Peyer's patch (tissue), 4 donors: ENCODE measurements around the gene RAB40C. TPM values are rescaled to one million over a fixed set of nuclear protein-coding genes. Genes with fewer than 3 reads are reported as not detected.
A peak's percentile ranks its signal among the peaks of the same experiment; 100 is the strongest.

ENCODE experiments used
- DNase-seq, 3 donors: peaks; one replicate each; pipeline ENCODE4 v3.0.0-alpha.2; 2017 to 2019
- H3K27ac ChIP-seq, 4 donors: fragments of 200-600 bp; sonication (generic); one replicate each; pipeline ENCODE4 v1.5.1; 2016 to 2019
- H3K27me3 ChIP-seq, 2 donors: fragments of 200-600 bp; sonication (generic); one replicate each; pipeline ENCODE4 v1.5.1; 2019
- H3K36me3 ChIP-seq, 3 donors: fragments of 200-600 bp; sonication (generic); one replicate each; pipeline ENCODE4 v1.5.1; 2016 to 2019
- H3K4me1 ChIP-seq, 4 donors: fragments of 200-600 bp; sonication (generic); one replicate each; pipeline ENCODE4 v1.5.1; 2016 to 2019
- H3K4me3 ChIP-seq, 4 donors: fragments of 200-600 bp; sonication (generic); 1 replicate in 3 of 4; 2 replicates in 1 of 4; pipeline ENCODE4 v1.5.1; 2016 to 2019; ENCODE audit warnings: mild to moderate bottlenecking in 1 of 4
- H3K9me3 ChIP-seq, 4 donors: fragments of 200-600 bp; sonication (generic); one replicate each; pipeline ENCODE4 v1.5.1; 2016 to 2019; ENCODE audit warnings: mild to moderate bottlenecking in 1 of 4
- POLR2A ChIP-seq, 2 donors: fragments of 450-650 bp; IDR thresholded peaks; one replicate each; pipeline ENCODE4 v1.5.1; 2017; ENCODE audit warnings: antibody characterized with exemption in 2 of 2, mild to moderate bottlenecking in 2 of 2, moderate library complexity in 2 of 2
- total RNA-seq, 4 donors: library from RNA; depleted of rRNA; stranded (reverse); fragments of >200 nt; gene quantifications; one replicate each; pipeline ENCODE4 v1.1.0, GENCODE V29; 2016
- TF ChIP-seq, protein P1 (sequence below), 6 experiments: fragments of 450-650 bp in 4 of 6; fragments of 200-600 bp in 2 of 6; sonication (generic) in 1 of 6; IDR thresholded peaks; one replicate each; pipeline ENCODE4 v1.5.1; 2017 to 2019; ENCODE audit warnings: antibody characterized with exemption in 6 of 6, mild to moderate bottlenecking in 3 of 6, moderate library complexity in 1 of 6

The RAB40C gene
- total RNA-seq, 4 donors from 2014 or later = 27.2 to 83.6 (median 62.7) TPM

DNA sequence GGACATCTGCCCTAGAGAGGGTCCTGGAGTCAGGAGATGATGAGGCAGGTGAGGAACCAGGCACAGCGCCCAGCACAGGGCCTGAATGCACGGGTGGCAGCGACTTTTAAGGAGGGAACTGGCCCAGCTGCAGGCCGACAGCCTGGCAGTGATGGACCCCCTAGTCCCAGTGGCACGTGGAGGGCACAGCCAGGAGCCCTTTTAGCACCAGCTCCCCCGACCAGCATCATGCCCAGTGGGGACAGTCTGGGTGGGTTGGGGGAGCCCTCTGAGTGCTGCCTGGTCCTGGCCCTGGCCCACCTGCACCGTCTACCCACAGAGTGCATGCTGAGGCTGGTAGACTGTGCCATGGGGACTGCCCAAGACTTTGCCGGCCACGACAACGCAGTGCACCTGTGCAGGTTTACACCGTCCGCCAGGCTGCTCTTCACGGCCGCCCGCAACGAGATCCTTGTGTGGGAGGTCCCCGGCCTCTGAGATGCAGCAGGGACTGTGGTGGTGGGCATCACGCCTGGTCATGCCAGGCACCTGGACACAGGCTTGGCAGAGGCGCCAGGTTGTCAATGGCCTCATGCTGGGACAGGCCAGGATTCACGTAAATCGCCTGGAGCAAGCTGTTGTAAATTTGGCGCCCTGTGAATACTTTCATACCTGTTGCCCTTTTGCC, 77.4 kb downstream of the RAB40C start:
- DNase-seq = no peak
- TF ChIP-seq, protein P1, sequence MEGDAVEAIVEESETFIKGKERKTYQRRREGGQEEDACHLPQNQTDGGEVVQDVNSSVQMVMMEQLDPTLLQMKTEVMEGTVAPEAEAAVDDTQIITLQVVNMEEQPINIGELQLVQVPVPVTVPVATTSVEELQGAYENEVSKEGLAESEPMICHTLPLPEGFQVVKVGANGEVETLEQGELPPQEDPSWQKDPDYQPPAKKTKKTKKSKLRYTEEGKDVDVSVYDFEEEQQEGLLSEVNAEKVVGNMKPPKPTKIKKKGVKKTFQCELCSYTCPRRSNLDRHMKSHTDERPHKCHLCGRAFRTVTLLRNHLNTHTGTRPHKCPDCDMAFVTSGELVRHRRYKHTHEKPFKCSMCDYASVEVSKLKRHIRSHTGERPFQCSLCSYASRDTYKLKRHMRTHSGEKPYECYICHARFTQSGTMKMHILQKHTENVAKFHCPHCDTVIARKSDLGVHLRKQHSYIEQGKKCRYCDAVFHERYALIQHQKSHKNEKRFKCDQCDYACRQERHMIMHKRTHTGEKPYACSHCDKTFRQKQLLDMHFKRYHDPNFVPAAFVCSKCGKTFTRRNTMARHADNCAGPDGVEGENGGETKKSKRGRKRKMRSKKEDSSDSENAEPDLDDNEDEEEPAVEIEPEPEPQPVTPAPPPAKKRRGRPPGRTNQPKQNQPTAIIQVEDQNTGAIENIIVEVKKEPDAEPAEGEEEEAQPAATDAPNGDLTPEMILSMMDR (IDR thresholded peaks at IDR 0.05) = no peak
- no peak for TF ChIP-seq POLR2A (IDR thresholded peaks at IDR 0.05)
- peaks cover 0 to 30% (median 0%) of the 10 kb centered on the region in 3 donors for H3K36me3 ChIP-seq
- no peaks in the 10 kb centered on the region for H3K27me3 ChIP-seq
- peak overlapping the region in 2 of 4 donors; percentile 82 to 94 for H3K4me3 ChIP-seq
- H3K9me3 ChIP-seq = no peaks in the 10 kb centered on the region
- peak overlapping the region; percentile 83 to 93 (median 86) for H3K27ac ChIP-seq
- H3K4me1 ChIP-seq = peaks cover 3 to 18% (median 9%) of the 10 kb centered on the region in 4 donors

DNA sequence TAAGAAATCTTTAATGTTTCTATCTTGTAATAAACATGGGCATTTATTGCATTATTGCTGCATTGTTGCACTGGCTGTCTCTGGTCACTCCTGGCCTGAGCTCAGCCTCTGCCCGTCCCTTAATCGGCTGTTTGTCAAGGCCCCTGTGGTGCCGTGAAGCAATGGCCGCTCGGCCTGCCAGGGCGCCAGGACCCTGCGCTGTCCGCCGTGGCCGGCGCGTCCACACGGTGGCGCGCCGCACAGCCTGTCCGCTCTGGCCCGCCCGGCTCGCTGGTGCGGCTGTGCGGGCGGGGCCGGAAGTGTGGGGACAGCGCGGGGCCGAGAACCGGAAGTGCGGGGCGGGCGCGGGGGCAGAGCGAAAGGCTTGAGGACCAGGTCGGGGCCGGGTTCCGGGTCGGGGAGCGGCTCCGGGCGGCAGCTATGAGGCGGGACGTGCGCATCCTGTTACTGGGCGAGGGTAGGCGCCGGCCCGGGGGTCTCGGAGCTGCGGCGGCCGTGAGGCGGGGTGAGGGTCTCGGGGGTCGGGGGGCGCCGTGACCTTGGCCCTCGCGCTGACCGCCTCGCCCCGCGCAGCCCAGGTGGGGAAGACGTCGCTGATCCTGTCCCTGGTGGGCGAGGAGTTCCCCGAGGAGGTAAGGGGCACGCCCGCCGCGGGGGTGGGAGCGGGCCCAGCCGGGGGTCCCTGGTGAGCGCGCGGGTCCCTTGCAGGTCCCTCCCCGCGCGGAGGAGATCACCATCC, 78.1 kb downstream of the RAB40C start, which contains the start of gene RHOT2:
RHOT2 (plus strand) TSS at position 353 of the 739 bp plus-strand sequence; CDS start at position 421, 68 bp downstream.
- Histone ChIP-seq H3K27me3 (no peaks in the 10 kb centered on the region), H3K4me1 (peaks cover 3 to 18% (median 9%) of the 10 kb centered on the region in 4 donors), H3K4me3 (peak within 1 kb of the TSS; percentile 82 to 99 (median 90)), H3K27ac (peak within 1 kb of the TSS; percentile 83 to 93 (median 86)), H3K36me3 (peaks cover 0 to 37% (median 0%) of the 10 kb centered on the region in 3 donors), H3K9me3 (no peaks in the 10 kb centered on the region)
- peak; percentile 92 to 97 (median 97) for DNase-seq
- TF ChIP-seq, protein P1 (IDR thresholded peaks at IDR 0.05) = peak; percentile 91 to 98 (median 96)
- peak in 1 of 2 donors; percentile 76 for TF ChIP-seq POLR2A (IDR thresholded peaks at IDR 0.05)

DNA sequence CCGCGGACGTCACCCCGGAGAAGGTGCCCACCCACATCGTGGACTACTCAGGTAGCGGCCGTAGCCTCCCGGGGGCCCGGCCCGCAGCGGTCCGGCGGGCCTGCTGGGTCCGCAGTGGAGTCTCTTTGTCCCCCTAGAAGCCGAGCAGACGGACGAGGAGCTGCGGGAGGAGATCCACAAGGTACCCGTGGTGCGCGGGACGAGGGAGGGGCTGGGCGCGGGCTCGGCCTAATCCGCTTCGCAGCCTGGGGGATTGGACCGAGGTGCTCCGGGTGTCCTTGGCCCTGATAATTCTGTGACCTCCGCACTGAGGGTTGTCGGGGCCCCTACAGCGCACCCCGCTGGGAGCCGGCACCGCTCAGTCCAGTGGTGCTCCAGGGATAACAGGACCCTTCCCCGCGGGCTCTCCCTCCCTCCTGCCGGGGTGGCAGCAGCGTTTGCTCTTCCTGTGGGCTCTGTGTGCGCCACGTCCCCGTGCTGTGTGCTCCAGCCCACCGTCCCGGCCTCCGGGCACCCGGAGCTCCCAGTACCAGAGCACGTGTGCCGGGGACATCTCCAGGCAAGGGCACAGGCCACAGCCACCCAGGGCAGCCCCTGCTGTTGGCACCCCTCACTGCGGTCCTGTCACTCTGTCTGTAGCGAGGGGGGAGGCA, 78.8 kb downstream of the RAB40C start:
- Histone ChIP-seq H3K27ac (peak overlapping the region; percentile 83 to 93 (median 86)), H3K27me3 (no peaks in the 10 kb centered on the region), H3K9me3 (no peaks in the 10 kb centered on the region), H3K4me3 (peak overlapping the region; percentile 82 to 99 (median 90)), H3K4me1 (peaks cover 3 to 18% (median 9%) of the 10 kb centered on the region in 4 donors), H3K36me3 (peaks cover 0 to 44% (median 0%) of the 10 kb centered on the region in 3 donors)
- TF ChIP-seq, protein P1 (IDR thresholded peaks at IDR 0.05) = no peak
- no peak for TF ChIP-seq POLR2A (IDR thresholded peaks at IDR 0.05)
- DNase-seq = no peak

DNA sequence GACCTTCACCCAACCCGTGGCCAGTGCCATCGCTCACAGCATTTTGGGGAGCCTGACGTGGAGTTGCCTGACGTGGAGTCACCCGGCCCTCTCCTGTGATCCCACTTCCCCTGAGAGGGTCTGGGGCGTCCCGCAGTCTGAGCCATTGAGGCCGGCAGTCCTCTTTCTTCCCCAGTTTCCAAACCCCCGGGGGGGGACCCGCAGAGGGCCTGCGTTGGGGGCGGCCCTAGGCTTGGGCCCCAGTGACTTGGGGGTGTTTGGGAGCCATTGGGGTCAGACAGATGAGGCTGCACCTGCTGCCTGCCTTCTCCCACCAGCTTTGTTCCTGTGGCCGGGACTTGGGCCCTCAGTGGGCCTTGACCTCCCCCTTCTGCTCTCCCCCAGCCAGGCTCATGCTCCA, 79.8 kb downstream of the RAB40C start:
- Histone ChIP-seq H3K4me1 (peaks cover 3 to 22% (median 9%) of the 10 kb centered on the region in 4 donors), H3K27ac (no peak overlapping the region), H3K9me3 (no peaks in the 10 kb centered on the region), H3K27me3 (no peaks in the 10 kb centered on the region), H3K36me3 (peaks cover 0 to 50% (median 0%) of the 10 kb centered on the region in 3 donors), H3K4me3 (no peak overlapping the region)
- no peak for DNase-seq
- no peak for TF ChIP-seq POLR2A (IDR thresholded peaks at IDR 0.05)
- TF ChIP-seq, protein P1 (IDR thresholded peaks at IDR 0.05) = no peak
